Ectodermal cell (in vitro differentiated cells): ENCODE results near the gene ROBO3. TPM values are rescaled to one million over a fixed set of nuclear protein-coding genes. Genes with fewer than 3 reads are reported as not detected.

Experiments
- H3K27ac ChIP-seq: 2 replicates; pipeline ENCODE4 v1.7.0; 2013; ENCODE audit warnings: mild to moderate bottlenecking, low read depth, low read length; ENCODE audit not compliant: insufficient read depth, poor library complexity, severe bottlenecking
- H3K27me3 ChIP-seq: 2 replicates; pipeline ENCODE4 v1.7.0; 2013; ENCODE audit warnings: mild to moderate bottlenecking, low read length; ENCODE audit not compliant: insufficient read depth, control insufficient read depth, poor library complexity, severe bottlenecking
- H3K36me3 ChIP-seq: one replicate; pipeline ENCODE4 v1.7.0; 2013; ENCODE audit warnings: low read length; ENCODE audit not compliant: control insufficient read depth, insufficient read depth
- H3K4me1 ChIP-seq: one replicate; pipeline ENCODE4 v1.7.0; 2013; ENCODE audit warnings: low read length; ENCODE audit not compliant: control insufficient read depth, insufficient read depth
- H3K4me3 ChIP-seq: 2 replicates; pipeline ENCODE4 v1.7.0; 2013; ENCODE audit warnings: low read depth, low read length, control low read depth; ENCODE audit not compliant: insufficient read depth
- H3K9me3 ChIP-seq: 2 replicates; pipeline ENCODE4 v1.7.0; 2013; ENCODE audit warnings: mild to moderate bottlenecking, low read length, moderate library complexity; ENCODE audit not compliant: control insufficient read depth
- WGBS, 2 experiments: methylation state at CpG; one replicate each; pipeline ENCODE4 v1.1.7; 2013; ENCODE audit warnings: missing lambda C conversion rate in 2 of 2; 5-methylcytosine and 5-hydroxymethylcytosine counted together
- polyA plus RNA-seq, 4 experiments: library from polyadenylated mRNA; stranded (reverse); fragments of 50-300 nt; gene quantifications; one replicate each; pipeline ENCODE4 v1.2.3, GENCODE V29; 2013

Gene ROBO3, protein sequence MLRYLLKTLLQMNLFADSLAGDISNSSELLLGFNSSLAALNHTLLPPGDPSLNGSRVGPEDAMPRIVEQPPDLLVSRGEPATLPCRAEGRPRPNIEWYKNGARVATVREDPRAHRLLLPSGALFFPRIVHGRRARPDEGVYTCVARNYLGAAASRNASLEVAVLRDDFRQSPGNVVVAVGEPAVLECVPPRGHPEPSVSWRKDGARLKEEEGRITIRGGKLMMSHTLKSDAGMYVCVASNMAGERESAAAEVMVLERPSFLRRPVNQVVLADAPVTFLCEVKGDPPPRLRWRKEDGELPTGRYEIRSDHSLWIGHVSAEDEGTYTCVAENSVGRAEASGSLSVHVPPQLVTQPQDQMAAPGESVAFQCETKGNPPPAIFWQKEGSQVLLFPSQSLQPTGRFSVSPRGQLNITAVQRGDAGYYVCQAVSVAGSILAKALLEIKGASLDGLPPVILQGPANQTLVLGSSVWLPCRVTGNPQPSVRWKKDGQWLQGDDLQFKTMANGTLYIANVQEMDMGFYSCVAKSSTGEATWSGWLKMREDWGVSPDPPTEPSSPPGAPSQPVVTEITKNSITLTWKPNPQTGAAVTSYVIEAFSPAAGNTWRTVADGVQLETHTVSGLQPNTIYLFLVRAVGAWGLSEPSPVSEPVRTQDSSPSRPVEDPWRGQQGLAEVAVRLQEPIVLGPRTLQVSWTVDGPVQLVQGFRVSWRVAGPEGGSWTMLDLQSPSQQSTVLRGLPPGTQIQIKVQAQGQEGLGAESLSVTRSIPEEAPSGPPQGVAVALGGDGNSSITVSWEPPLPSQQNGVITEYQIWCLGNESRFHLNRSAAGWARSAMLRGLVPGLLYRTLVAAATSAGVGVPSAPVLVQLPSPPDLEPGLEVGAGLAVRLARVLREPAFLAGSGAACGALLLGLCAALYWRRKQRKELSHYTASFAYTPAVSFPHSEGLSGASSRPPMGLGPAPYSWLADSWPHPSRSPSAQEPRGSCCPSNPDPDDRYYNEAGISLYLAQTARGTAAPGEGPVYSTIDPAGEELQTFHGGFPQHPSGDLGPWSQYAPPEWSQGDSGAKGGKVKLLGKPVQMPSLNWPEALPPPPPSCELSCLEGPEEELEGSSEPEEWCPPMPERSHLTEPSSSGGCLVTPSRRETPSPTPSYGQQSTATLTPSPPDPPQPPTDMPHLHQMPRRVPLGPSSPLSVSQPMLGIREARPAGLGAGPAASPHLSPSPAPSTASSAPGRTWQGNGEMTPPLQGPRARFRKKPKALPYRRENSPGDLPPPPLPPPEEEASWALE (N-terminal part only)
- polyA plus RNA-seq (2013, experiment 1 of 4), result 65.7 TPM
- polyA plus RNA-seq (2013, experiment 2 of 4), result 60.0 TPM
- 57.7 TPM for polyA plus RNA-seq (2013, experiment 3 of 4)
- polyA plus RNA-seq (2013, experiment 4 of 4), result 68.4 TPM

DNA sequence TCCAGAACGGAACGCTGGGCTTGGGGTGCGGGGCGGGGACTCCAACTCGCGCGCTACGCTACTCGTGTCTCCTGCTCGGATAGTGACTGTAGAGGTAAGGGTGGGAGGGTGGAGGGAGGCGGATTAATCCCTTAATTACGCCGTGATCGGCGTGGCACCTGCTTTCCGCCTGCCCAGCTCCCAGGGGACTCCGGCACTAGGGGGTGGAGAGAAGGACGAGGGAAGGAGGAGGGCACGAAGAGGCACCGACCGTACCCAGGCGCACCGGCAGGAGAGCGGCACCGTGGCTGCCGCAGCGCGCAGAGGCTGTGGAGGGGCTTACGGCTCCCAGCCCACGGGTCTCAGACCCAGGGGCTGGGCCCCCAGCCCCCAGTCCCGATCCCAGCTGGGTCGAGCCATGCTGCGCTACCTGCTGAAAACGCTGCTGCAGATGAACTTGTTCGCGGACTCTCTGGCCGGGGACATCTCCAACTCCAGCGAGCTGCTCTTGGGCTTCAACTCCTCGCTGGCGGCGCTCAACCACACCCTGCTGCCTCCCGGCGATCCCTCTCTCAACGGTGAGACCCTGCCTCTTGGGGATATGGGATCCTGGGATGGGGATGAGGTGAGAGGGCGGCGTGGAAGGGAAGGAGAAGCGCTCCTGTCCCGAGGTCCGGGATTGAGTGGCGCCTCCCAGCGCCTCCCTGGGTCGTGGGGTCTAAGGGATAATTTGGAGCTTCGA, at the start of gene ROBO3:
Gene ROBO3 (plus strand): TSS at position 252 of the 721 bp plus-strand sequence. CDS start 146 bp downstream, at position 398.
- peaks cover 59% of the 10 kb centered on the region for H3K4me1 ChIP-seq
- H3K27ac ChIP-seq, result no peak within 1 kb of the TSS
- peak within 1 kb of the TSS; percentile 40 for H3K4me3 ChIP-seq
- H3K36me3 ChIP-seq, result no peaks in the 10 kb centered on the region
- peaks cover 88% of the 10 kb centered on the region for H3K27me3 ChIP-seq
- no peaks in the 10 kb centered on the region for H3K9me3 ChIP-seq
- WGBS, 2 experiments, result 2% methylated on average over 53 of the region's 53 CpGs

DNA sequence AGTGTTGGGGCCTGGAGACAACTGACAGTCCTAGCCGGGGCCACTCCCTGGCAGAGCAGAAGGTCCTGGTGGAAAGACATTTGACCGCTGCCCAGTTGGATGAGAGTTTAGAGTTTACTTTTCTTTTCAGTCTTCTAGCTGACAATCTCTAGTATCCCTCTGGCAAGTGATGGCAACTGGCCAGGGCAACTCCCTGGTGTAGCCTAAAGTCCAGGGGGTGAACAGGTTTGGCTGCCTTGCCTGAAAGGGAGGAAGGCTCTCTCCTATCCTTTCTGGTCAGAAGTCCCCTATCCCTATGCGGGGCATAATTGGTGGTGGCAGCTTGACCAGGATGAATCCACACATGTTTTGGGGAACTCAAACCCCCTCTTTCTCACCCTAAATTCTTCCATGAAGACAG, 48.2 kb upstream of the ROBO3 start:
- no peaks in the 10 kb centered on the region for H3K36me3 ChIP-seq
- H3K27ac ChIP-seq, result no peak overlapping the region
- H3K4me1 ChIP-seq, result no peaks in the 10 kb centered on the region
- H3K27me3 ChIP-seq, result no peaks in the 10 kb centered on the region
- WGBS, 2 experiments, result 96 to 97% methylated on average over 3 of the region's 3 CpGs
- H3K4me3 ChIP-seq, result no peak overlapping the region
- no peaks in the 10 kb centered on the region for H3K9me3 ChIP-seq

DNA sequence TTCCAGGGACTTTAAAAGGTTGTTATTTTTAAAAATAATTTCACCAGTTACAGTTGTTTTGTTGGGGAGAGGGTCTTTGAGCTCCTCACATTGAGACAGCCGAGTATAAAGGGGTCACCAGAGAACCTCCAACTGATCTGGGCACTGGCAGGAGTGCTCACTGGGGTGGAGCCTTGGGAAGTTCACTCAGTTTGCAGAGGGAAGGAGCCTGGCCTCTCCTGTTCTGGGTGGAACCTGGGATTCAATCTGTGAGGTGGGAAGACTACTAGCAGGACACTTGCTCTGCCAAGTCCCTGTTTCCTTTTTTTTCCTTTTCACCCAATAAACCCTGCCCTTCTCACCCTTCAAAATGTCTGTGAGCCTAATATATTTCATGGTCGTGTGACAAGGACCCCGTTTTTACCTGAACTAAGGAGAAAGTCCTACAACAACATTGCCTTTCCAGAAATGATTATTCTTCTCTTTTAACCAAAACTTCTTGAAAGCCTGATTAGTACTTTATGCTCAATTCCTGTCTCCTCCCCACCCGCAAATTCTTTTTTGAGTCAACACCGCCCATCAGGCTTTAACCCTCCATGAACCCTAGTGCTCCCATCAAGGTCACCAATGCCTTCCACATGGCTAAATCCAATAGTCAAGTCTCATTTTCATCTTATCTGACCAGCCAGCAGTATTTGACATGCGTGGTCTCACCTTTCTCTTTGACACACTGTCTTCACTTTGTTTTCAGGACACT, 43.1 kb upstream of the ROBO3 start:
- no peak overlapping the region for H3K27ac ChIP-seq
- H3K4me3 ChIP-seq, result no peak overlapping the region
- H3K36me3 ChIP-seq, result no peaks in the 10 kb centered on the region
- 93 to 94% methylated on average over 6 of the region's 6 CpGs for WGBS, 2 experiments
- no peaks in the 10 kb centered on the region for H3K9me3 ChIP-seq
- H3K4me1 ChIP-seq, result no peaks in the 10 kb centered on the region
- H3K27me3 ChIP-seq, result no peaks in the 10 kb centered on the region

DNA sequence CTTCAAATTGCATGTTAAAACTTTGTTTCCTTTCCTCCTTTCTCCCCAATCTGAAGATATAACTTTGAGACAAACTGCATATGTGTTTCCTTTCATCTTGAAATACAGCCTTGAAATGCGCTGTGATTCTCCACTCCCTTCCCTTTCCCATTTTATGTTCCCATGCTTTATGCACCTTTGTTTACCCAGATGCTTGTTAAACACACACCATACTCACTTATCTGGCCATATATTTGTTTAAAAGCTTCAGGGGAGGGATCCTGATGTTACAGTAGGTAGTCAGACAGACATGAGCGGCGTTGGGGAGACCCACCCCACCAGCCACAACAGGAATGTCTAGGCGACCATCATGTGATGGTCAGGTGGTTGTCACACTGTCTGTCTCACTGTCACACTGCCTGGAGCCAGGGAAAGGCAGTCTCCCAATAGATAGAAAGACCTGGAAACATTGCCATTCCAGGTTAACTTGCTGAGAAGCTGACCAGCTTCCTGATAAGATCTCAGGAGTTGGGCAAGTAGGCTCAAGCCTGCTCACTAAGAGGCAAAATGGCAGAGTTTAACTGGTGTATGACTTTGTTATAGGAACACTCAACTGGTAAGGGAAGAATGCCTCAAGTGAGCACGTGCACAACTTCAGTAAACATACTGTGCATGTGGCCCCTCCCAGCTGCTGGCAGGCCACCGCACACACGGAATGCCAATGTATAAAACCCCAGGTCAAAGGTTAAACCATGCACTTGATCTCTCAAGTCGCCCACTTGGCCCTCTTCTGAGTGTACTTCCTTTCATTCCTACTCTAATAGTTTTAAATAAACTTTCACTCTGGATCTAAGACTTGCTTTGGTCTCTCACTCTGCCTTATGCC, 41.5 kb upstream of the ROBO3 start:
- H3K27ac ChIP-seq, result no peak overlapping the region
- no peak overlapping the region for H3K4me3 ChIP-seq
- H3K27me3 ChIP-seq, result no peaks in the 10 kb centered on the region
- no peaks in the 10 kb centered on the region for H3K36me3 ChIP-seq
- H3K4me1 ChIP-seq, result no peaks in the 10 kb centered on the region
- WGBS, 2 experiments, result 79 to 82% methylated on average over 8 of the region's 8 CpGs
- no peaks in the 10 kb centered on the region for H3K9me3 ChIP-seq

DNA sequence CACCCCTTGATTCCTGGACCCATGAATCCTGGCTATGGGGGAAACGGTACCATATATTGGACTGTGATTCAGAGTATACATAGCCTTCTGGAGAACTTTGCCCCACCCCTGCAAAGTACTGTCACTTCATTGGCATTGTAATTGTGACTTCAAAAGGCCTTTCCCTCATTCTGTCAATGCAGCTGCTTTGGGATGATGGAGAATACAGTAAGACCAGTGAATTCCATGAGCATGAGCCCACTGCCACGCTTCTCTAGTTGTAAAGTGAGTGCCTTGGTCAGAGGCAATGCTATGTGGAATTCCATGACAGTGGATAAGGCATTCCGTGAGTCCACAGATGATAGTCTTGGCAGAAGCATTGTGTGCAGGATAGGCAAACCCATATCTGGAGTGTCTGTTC, 39.4 kb upstream of the ROBO3 start:
- no peaks in the 10 kb centered on the region for H3K27me3 ChIP-seq
- H3K9me3 ChIP-seq, result no peaks in the 10 kb centered on the region
- H3K27ac ChIP-seq, result no peak overlapping the region
- H3K4me1 ChIP-seq, result no peaks in the 10 kb centered on the region
- H3K36me3 ChIP-seq, result no peaks in the 10 kb centered on the region
- WGBS, 2 experiments, result 91 to 93% methylated on average over 3 of the region's 3 CpGs
- H3K4me3 ChIP-seq, result no peak overlapping the region

DNA sequence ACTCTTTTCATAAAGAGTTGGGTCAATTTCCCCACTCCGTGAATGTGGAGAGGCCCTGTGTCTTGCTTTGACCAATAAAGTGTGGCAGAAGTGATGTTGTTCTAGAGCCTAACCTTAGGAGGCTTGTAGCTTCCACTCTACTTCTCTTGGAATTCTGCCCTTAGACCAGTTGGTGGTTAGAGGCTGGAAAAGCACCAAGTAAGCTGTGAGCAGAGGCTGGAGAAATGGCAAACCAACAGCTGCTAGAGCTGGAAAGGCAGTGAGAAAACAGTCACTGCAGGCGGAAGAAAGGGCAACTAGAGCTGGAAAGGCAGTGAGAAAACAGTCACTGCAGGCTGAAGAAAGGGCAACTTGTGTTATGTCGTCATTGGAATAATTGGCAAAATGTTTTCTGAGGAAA, 35.2 kb upstream of the ROBO3 start:
- Histone ChIP-seq H3K9me3 (no peaks in the 10 kb centered on the region), H3K36me3 (no peaks in the 10 kb centered on the region), H3K4me1 (no peaks in the 10 kb centered on the region), H3K4me3 (no peak overlapping the region), H3K27me3 (no peaks in the 10 kb centered on the region), H3K27ac (no peak overlapping the region)
- 90 to 91% methylated on average over 3 of the region's 3 CpGs for WGBS, 2 experiments

DNA sequence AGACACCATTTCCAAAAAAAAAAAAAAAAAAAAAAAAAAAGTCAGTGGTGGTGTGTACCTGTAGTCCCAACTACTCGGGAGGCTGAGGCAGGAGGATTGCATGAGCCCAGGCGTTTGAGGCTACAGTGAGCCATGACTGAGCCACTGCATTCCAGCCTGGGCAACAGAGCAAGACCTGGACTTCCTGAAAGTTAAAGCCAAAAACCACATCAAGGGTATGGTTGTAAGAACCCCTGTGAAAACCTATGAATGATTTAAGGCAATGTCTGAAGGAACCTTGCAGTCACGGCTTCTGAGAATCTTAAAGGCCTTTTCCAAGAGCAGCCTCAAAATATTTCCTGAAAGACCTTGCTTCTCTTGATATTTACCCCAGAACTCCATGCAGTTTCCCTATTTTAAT, 34.5 kb upstream of the ROBO3 start:
- WGBS, 2 experiments, result 92 to 93% methylated on average over 3 of the region's 3 CpGs
- Histone ChIP-seq H3K4me3 (no peak overlapping the region), H3K9me3 (no peaks in the 10 kb centered on the region), H3K27me3 (peaks cover under 1% of the 10 kb centered on the region), H3K4me1 (no peaks in the 10 kb centered on the region), H3K27ac (no peak overlapping the region), H3K36me3 (no peaks in the 10 kb centered on the region)

DNA sequence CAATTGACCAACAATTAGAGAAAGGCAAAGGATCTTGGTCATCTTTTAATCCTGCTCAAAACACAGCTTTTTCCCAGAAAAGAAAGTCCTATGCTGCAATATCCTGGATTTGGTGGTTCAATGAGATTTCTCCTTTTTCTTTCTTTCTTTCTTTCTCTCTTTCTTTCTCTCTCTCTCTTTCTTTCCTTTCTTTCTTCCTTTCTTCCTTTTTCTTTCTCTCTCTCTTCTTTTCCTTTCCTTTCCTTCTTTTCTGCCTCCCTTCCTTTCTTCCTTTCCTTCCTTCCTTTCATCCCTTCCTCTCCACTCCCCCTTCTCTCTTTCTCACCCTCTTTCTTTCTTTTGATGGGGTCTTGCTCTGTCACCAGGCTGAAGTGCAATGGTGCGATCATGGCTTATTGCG, 33.3 kb upstream of the ROBO3 start:
- Histone ChIP-seq H3K4me3 (no peak overlapping the region), H3K27ac (no peak overlapping the region), H3K36me3 (no peaks in the 10 kb centered on the region), H3K4me1 (no peaks in the 10 kb centered on the region), H3K27me3 (peaks cover 8% of the 10 kb centered on the region), H3K9me3 (no peaks in the 10 kb centered on the region)
- WGBS, 2 experiments, result 93 to 95% methylated on average over 2 of the region's 2 CpGs
